ENCODE measurements around the gene RXFP3. TPM values are rescaled to one million over a fixed set of nuclear protein-coding genes. Genes with fewer than 3 reads are reported as not detected.

Gene RXFP3, protein sequence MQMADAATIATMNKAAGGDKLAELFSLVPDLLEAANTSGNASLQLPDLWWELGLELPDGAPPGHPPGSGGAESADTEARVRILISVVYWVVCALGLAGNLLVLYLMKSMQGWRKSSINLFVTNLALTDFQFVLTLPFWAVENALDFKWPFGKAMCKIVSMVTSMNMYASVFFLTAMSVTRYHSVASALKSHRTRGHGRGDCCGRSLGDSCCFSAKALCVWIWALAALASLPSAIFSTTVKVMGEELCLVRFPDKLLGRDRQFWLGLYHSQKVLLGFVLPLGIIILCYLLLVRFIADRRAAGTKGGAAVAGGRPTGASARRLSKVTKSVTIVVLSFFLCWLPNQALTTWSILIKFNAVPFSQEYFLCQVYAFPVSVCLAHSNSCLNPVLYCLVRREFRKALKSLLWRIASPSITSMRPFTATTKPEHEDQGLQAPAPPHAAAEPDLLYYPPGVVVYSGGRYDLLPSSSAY
- total RNA-seq, result not detected in 2 replicates

DNA sequence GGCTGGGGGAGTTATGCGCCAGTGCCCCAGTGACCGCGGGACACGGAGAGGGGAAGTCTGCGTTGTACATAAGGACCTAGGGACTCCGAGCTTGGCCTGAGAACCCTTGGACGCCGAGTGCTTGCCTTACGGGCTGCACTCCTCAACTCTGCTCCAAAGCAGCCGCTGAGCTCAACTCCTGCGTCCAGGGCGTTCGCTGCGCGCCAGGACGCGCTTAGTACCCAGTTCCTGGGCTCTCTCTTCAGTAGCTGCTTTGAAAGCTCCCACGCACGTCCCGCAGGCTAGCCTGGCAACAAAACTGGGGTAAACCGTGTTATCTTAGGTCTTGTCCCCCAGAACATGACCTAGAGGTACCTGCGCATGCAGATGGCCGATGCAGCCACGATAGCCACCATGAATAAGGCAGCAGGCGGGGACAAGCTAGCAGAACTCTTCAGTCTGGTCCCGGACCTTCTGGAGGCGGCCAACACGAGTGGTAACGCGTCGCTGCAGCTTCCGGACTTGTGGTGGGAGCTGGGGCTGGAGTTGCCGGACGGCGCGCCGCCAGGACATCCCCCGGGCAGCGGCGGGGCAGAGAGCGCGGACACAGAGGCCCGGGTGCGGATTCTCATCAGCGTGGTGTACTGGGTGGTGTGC is at the start of gene RXFP3:
Gene RXFP3, plus strand, starts transcription at position 6 of the 636 bp plus-strand sequence. Its CDS starts 355 bp downstream, at position 361.

DNA sequence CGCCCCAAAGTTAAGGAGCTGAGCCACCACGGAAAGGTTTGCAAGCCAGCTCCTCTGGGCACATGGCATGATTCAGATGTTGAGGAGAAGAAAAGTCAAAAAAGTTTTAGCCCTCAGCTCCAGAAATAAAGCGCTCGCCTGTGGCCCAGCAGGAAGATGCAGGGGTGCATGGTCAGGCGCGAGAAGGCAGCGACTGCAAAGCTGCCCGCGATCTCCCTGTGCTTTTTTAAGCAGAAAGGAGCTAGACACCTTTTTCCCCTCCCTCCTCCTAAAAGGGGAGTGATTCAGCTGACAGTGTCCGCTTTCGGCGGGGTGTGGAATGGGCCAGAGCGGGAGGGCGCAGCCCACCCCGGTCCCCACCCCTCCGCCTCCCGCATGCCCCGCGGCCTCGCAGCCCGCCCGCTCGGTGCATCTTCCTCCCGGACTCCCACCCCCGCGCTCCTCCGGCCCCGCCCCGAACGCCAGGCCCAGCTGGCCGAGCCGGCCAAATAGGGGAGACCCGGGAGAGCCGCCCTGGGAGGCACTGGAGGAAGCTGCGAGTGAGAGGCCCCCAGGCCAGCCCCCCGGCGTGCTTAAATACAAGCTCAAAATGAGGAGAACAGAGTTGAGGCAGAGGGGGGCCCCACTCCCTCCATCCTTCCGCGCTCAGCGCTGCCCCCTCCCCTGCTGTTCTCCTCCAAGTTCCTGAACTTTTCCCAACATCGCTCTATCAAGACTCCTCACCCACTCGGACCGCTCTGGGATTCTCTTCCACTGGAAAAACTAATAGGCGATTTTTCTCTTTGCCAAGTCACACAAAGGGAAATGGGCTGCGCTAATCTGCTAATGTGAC is 44.2 kb upstream of the RXFP3 start, which contains the start of gene ADAMTS12:
Gene ADAMTS12, minus strand, starts transcription at position 203 of the 832 bp plus-strand sequence. Its CDS starts 134 bp downstream, at position 69.

DNA sequence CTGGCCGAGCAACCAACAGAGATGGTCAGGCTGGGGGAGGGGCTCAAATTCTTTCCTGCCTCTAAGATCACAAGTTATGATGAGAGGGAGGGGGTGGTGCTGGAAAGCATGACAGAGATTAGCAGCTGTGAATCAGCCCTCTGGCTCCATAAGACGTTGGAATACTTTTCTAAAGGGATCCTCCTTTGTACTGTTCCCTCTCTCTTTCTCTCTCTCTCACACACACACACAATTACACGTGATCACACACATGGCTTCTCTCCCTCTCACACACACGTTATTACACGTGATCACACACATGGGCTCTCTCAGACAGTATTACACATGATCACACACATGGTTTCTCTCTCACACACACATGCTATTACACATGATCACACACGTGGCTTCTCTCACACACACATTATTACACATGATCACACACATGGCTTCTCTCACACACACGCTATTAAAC is 48.5 kb downstream of the RXFP3 start, which contains the start of gene SLC45A2:
Gene SLC45A2, minus strand, starts transcription at position 23 of the 454 bp plus-strand sequence. CDS start 110 bp downstream, outside the sequence.

Other genes with a start within 250 kb of the RXFP3 start
- gene ADAMTS12, start 44.4 kb upstream of the RXFP3 start, total RNA-seq, result 20.2 and 20.8 TPM in 2 replicates
- not detected in 2 replicates for gene SLC45A2, start 48.3 kb downstream of the RXFP3 start, total RNA-seq
- gene AMACR, start 71.7 kb downstream of the RXFP3 start, total RNA-seq, result 9.5 and 12.7 TPM in 2 replicates
- gene C1QTNF3, start 106.8 kb downstream of the RXFP3 start, total RNA-seq, result 0.31 and 0.78 TPM in 2 replicates

Measured in cardiac ventricle fibroblast (primary cell).